ENCODE data around the gene TMEM39B. TPM values are rescaled to one million over a fixed set of nuclear protein-coding genes. Genes with fewer than 3 reads are reported as not detected.
"Not testable (repeated sequence)": the region's sequence is repeated elsewhere in the genome, so short reads cannot be mapped to it uniquely, and the experiment has no call there.

The TMEM39B gene
- total RNA-seq, 1 experiment from 2014 or later: 12.1 TPM

DNA sequence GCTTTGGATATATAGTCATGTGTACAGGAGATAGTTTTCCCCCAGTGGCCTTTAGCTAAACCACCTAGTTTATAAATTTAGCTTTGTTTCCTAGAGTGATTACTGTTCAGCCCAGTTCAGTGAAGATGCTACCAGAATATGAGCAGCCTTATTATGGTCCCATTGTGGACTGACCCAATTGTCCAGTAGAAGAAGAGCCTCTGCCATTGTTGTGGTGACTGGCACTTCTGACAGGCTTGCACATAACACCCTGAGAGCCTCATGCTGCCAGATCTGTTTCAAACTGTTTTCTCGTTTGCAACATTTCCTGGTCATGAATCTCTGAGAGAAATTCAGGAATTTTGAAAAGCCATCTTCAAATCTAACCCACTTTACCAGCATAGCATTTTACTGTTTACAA, 55.7 kb downstream of the TMEM39B start:
- no TSS peak for BruUV-seq (replicated peaks)
- intact Hi-C loops (cut with micrococcal nuclease; ENCODE audit: unreplicated experiment): no loop called here
- TF ChIP-seq, protein P1, sequence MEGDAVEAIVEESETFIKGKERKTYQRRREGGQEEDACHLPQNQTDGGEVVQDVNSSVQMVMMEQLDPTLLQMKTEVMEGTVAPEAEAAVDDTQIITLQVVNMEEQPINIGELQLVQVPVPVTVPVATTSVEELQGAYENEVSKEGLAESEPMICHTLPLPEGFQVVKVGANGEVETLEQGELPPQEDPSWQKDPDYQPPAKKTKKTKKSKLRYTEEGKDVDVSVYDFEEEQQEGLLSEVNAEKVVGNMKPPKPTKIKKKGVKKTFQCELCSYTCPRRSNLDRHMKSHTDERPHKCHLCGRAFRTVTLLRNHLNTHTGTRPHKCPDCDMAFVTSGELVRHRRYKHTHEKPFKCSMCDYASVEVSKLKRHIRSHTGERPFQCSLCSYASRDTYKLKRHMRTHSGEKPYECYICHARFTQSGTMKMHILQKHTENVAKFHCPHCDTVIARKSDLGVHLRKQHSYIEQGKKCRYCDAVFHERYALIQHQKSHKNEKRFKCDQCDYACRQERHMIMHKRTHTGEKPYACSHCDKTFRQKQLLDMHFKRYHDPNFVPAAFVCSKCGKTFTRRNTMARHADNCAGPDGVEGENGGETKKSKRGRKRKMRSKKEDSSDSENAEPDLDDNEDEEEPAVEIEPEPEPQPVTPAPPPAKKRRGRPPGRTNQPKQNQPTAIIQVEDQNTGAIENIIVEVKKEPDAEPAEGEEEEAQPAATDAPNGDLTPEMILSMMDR (IDR thresholded peaks at IDR 0.05; ENCODE audit: insufficient read depth in 1 of 2, low read depth in 1 of 2, low read length in 1 of 2, severe bottlenecking in 1 of 2, unreplicated experiment in 1 of 2): no peak
- no peak for DNase-seq
- POLR2A ChIA-PET: no interaction called here
- Mint-ChIP-seq H3K36me3 (ENCODE audit: insufficient read depth, unreplicated experiment) (peaks cover 6% of the 10 kb centered on the region), H3K4me3 (ENCODE audit: unreplicated experiment) (no peak overlapping the region), H3K27me3 (ENCODE audit: insufficient read depth, unreplicated experiment) (no peaks in the 10 kb centered on the region), H3K4me1 (ENCODE audit: low read depth, unreplicated experiment) (no peaks in the 10 kb centered on the region), H3K9me3 (ENCODE audit: unreplicated experiment) (no peaks in the 10 kb centered on the region), H3K27ac (ENCODE audit: unreplicated experiment) (no peak overlapping the region)
- no peak overlapping the region for H3K4me3 ChIP-seq (ENCODE audit: low read depth, low read length)
- CTCF ChIA-PET: no interaction called here
- H3K4me1 ChIP-seq: no peaks in the 10 kb centered on the region
- no peaks in the 10 kb centered on the region for H3K9me3 ChIP-seq
- no peaks in the 10 kb centered on the region for H3K27me3 ChIP-seq (replicated peaks; ENCODE audit: control insufficient read depth, insufficient read depth, low read length)
- H3K36me3 ChIP-seq (ENCODE audit: control insufficient read depth, insufficient read depth, low read length): no peaks in the 10 kb centered on the region

DNA sequence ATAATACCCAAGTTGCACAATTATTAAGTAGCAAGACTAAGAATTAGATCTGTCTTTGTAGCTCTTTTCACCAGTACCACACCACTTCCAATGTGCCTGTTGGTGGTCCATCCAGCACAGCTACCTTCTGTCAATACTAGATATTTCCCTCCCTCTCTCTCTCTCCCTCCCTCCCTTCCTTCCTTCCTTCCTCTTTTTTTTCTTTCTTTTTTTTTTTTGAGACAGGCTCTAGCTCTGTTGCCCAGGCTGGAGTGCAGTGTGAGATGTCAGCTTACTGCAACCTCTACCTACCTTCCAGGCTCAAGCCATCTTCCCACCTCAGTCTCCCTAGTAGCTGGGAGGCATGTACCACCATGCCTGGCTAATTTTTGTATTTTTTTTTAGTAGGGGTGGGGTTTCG, 56.2 kb downstream of the TMEM39B start:
- H3K9me3 Mint-ChIP-seq (ENCODE audit: unreplicated experiment): no peaks in the 10 kb centered on the region
- Histone ChIP-seq H3K4me3 (ENCODE audit: low read depth, low read length) (no peak overlapping the region), H3K36me3 (ENCODE audit: control insufficient read depth, insufficient read depth, low read length) (no peaks in the 10 kb centered on the region), H3K27me3 (replicated peaks; ENCODE audit: control insufficient read depth, insufficient read depth, low read length) (no peaks in the 10 kb centered on the region), H3K4me1 (no peaks in the 10 kb centered on the region), H3K9me3 (no peaks in the 10 kb centered on the region)
- intact Hi-C loops (cut with micrococcal nuclease; ENCODE audit: unreplicated experiment): no loop called here
- ChIA-PET CTCF (no interaction called here), POLR2A (no interaction called here)
- TF ChIP-seq, protein P1 (IDR thresholded peaks at IDR 0.05; ENCODE audit: insufficient read depth in 1 of 2, low read depth in 1 of 2, low read length in 1 of 2, severe bottlenecking in 1 of 2, unreplicated experiment in 1 of 2): no peak
- no peak overlapping the region for H3K27ac Mint-ChIP-seq (ENCODE audit: unreplicated experiment)
- no peak for DNase-seq
- no peaks in the 10 kb centered on the region for H3K4me1 Mint-ChIP-seq (ENCODE audit: low read depth, unreplicated experiment)
- BruUV-seq (replicated peaks): no TSS peak
- no peak overlapping the region for H3K4me3 Mint-ChIP-seq (ENCODE audit: unreplicated experiment)
- H3K36me3 Mint-ChIP-seq (ENCODE audit: insufficient read depth, unreplicated experiment): peaks cover 9% of the 10 kb centered on the region
- H3K27me3 Mint-ChIP-seq (ENCODE audit: insufficient read depth, unreplicated experiment): no peaks in the 10 kb centered on the region

DNA sequence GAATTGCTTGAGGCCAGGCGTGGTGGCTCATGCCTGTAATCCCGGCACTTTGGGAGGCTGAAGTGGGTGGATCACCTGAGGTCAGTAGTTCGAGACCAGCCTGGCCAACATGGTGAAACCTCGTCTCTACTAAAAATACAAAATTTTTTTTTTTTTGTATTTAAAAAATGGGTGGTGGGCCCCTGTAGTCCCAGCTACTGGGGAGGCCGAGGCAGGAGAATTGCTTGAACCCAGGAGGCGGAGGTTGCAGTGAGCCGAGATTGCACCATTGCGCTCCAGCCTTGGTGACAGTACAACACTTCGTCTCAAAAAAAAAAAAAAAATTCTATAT, 61.2 kb downstream of the TMEM39B start:
- H3K4me3 ChIP-seq (ENCODE audit: low read depth, low read length); H3K27me3 ChIP-seq (replicated peaks; ENCODE audit: control insufficient read depth, insufficient read depth, low read length); H3K36me3 ChIP-seq (ENCODE audit: control insufficient read depth, insufficient read depth, low read length); H3K9me3 ChIP-seq; DNase-seq; H3K4me3 Mint-ChIP-seq (ENCODE audit: unreplicated experiment); H3K9me3 Mint-ChIP-seq (ENCODE audit: unreplicated experiment); BruUV-seq (replicated peaks); H3K27me3 Mint-ChIP-seq (ENCODE audit: insufficient read depth, unreplicated experiment); H3K4me1 ChIP-seq; intact Hi-C loops (cut with micrococcal nuclease; ENCODE audit: unreplicated experiment): not testable (repeated sequence)
- Mint-ChIP-seq H3K4me1 (ENCODE audit: low read depth, unreplicated experiment) (peaks cover 14% of the 10 kb centered on the region), H3K36me3 (ENCODE audit: insufficient read depth, unreplicated experiment) (peaks cover 15% of the 10 kb centered on the region), H3K27ac (ENCODE audit: unreplicated experiment) (peak overlapping the region; percentile 76)
- CTCF ChIA-PET: interaction anchor here (0.7 kb wide), 1 partner anchor 316 kb away, joined by 3 read pairs; no protein-coding TSS in a partner anchor
- POLR2A ChIA-PET: interaction anchor here (0.6 kb wide), 1 partner anchor 26 kb away, joined by 4 read pairs; the partner anchor contains the start of gene KPNA6

DNA sequence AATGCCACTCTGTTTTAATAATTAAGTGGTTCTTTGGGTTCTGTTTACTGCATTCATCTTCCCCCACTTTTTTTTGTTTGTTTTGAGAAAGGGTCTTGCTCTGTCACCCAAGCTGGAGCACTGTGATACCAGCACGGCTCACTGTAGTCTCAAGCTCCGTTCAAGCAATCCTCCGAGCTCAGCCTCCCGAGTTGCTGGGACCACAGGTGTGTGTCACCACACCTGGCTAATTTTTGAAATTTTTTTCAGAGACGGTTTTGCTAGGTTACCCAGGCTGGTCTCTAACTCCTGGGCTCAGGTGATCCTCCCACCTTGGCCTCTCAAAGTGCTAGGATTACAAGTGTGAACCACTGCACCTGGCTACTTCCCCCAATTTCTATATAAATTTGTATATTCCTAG, 64.4 kb downstream of the TMEM39B start:
- no peaks in the 10 kb centered on the region for H3K27me3 ChIP-seq (replicated peaks; ENCODE audit: control insufficient read depth, insufficient read depth, low read length)
- ChIA-PET POLR2A (no interaction called here), CTCF (no interaction called here)
- H3K36me3 ChIP-seq (ENCODE audit: control insufficient read depth, insufficient read depth, low read length): no peaks in the 10 kb centered on the region
- Mint-ChIP-seq H3K4me3 (ENCODE audit: unreplicated experiment) (no peak overlapping the region), H3K4me1 (ENCODE audit: low read depth, unreplicated experiment) (peaks cover 23% of the 10 kb centered on the region), H3K9me3 (ENCODE audit: unreplicated experiment) (no peaks in the 10 kb centered on the region), H3K36me3 (ENCODE audit: insufficient read depth, unreplicated experiment) (peaks cover 15% of the 10 kb centered on the region), H3K27ac (ENCODE audit: unreplicated experiment) (no peak overlapping the region), H3K27me3 (ENCODE audit: insufficient read depth, unreplicated experiment) (no peaks in the 10 kb centered on the region)
- no TSS peak for BruUV-seq (replicated peaks)
- peaks cover 7% of the 10 kb centered on the region; the same call in 1 of the 2 replicates for H3K4me1 ChIP-seq
- TF ChIP-seq, protein P1 (IDR thresholded peaks at IDR 0.05; ENCODE audit: insufficient read depth in 1 of 2, low read depth in 1 of 2, low read length in 1 of 2, severe bottlenecking in 1 of 2, unreplicated experiment in 1 of 2): no peak
- no peak overlapping the region for H3K4me3 ChIP-seq (ENCODE audit: low read depth, low read length)
- intact Hi-C loops (cut with micrococcal nuclease; ENCODE audit: unreplicated experiment): no loop called here
- H3K9me3 ChIP-seq: no peaks in the 10 kb centered on the region
- no peak for DNase-seq
